NAMALWA (cell line): ENCODE measurements around the gene LRP5.

Experiments used
- DNase-seq: peaks from one replicate; pipeline ENCODE4 v3.0.0-alpha.2; 2015; ENCODE audit warnings: low spot score

Gene LRP5

GRCh38 chr11:68309621-68310185, 2.7 kb upstream of the LRP5 start:
- DNase-seq = no peak

DNA sequence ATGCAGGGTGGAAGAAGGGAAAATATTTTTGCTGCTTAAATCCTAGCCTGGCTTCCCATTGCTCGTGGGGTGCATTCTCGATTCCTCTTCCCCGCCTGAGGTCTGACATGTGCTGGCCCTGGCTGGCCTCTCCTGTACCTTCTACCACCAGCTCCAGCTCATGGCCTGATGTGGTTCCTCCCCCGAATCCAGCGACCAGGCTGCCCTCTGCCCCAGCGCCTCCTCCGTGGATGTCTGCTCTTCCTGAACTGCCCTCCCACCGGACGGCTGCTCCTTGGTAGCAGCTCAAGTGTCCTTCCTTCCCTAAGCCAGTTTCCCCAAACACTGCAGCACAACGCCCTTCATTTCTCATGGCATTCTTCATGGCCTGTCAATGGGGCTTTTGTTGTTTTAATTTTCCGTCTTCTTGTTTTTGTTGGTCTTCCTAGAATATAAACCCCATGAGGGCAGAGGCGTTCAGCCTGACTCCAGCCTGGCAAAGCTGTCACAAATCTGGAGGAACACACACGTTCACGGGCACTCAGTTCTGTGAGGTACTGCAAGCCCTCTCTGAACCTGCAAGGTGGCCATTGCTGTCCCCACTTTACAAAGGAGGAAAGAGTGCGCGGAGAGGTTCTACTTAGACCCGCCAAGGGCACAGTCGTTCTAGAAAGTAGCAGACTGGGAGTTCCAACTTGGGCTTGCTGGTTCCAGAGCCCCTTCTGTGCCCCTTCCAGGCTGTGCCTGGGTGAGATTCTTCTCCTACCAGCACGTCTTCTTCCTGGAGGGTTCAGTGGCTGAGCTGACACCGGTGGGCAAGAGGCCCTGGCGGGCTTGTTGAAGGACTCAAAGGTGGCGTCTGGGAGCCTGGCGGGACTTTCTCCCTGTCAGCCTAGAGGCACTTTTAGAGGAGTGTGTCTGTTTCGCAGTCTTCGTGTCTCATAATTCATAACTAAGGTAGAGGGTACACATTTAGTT, 953 bp upstream of the LRP5 start:
- no peak for DNase-seq

DNA sequence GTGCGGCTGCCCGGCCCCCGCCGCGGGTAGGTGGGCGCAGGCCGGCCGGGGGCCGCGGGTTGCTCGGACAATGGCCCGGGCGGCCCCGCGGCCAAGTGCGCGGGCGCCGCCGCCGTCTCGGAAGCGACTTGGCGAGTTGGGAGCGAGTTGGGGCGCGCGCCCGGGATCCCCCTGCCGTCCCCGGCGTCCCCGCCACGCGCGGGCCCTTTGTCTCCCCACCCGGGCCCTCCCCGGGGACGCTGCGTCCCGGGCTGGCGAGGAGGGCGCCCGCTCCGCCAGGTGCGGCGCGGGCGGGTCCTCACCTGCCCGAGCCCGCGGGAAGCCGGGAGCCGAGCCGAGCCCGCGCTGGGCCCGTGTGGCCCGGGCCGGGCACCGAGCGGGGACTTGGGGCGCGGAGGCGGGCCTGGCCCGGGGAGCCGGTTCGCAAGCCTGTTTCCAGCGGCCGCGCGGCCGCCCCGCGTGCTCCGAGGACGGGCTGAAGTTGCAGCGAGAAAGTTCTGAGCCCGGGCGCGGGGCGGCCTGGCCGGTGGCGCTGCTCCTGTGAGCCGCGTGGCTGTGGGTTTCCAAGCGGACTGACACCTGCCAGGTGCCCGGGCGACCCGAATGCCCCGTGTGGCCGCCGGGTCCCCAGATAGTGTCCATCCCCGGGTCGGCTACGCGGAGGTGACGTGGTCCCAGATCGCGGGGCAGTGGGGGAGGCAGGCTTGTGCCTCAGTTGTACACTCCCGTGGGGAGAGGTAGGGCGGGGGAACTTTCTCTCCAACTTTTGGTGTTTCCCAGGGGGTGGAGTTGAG, 586 bp downstream of the LRP5 start:
- DNase-seq = no peak

DNA sequence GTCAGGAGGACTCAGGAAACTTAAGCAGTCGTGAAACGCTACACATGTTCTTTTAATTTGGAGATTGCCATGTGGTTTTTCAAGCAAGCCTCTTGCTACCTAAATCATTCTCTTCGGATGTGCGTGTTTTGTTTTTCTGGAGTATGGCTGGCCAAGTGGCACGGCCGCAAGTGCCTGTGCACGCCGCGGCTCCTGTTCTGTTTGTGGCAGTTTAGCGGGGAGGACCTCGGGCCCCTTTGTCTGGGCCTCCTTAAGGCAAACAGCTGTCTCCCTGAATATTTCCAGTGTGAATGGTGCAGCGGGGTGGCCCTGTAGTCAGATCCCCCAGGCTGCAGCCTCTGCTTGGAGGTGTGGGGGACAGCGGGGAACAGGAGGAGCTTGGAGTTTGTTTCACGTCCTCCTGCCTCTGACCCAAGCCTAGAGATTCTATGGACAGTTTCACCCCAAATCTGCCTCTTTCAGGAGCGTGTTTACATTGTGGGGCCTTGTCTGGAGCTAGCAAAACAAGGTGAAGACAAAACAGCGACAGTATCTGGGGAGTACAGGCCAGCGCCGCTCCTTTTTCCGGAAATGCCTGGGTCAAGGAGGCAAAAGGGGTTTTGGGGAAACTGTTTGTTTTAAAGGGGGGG, 1.3 kb downstream of the LRP5 start:
- DNase-seq = peak; percentile 31

- no peak for DNase-seq
These were observed 2.1 kb downstream of the LRP5 start for GRCh38 chr11:68314203-68315170.

DNA sequence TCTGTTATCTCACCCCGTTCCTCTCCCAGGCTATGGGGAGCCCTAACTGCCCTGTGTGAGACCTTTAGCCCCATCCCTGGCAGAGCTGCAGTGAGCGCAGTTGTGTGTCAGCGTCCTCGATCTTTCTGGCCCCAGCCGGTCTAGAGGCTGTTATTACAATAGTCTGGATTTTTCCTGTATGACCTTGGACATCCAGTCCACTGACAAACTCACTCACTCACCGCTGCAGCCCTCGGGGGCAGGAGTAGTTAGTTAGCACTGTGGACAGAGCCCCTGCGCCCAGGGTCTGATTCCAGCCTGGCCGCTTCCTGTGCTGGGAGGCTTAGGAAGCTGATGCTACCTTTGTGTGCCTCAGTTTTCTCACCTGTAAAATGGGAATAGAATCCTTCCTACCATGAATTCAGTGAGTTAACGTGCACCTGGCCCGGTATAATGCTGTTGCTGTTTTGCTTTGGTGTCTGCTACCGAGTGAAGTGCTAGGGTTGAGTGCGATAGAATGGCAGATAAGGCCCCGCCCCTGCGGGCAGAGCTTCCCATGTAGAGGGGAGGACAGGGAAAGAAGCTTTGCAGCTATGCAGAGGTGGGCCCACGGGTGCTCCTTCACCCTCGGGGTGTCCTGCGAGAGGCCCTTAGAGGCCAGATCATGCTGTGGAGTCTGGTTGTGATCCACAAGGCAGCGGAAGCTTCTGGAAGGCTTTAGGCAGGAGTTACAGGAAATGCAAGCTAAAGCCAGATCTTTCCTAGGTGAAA, 3.0 kb downstream of the LRP5 start:
- DNase-seq = no peak

DNA sequence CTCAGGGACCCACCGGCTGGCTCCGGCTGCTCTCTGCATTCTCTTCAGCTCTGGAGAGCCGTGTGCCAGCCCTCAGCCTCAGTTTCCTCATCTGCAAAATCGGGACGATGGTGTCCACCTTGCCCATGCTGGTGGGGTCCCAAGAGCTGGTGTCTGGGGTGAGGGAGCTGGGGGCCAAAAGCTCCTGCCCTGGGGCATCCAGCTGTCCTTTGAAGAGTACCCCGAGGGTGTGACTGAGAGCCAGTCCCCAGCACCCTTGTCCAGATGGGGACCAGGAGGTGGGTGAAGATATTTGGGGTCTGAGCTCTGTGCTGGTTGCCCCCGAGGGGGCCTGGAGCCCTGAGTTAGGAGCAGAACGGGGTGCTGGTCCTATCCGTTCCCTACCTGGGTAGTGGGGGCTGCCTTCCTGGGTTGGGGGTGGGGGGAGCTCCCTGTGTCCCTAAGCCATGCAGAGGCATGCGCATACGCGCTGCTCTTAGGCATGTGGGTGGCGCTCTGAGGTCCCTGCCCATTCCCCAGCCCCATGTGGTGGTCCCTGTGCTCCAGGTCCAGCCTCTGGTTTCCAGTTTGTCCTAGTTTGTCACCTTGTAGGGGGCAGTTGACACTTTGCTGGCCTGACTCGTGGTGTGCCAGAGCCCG, 4.9 kb downstream of the LRP5 start:
- DNase-seq = no peak

DNA sequence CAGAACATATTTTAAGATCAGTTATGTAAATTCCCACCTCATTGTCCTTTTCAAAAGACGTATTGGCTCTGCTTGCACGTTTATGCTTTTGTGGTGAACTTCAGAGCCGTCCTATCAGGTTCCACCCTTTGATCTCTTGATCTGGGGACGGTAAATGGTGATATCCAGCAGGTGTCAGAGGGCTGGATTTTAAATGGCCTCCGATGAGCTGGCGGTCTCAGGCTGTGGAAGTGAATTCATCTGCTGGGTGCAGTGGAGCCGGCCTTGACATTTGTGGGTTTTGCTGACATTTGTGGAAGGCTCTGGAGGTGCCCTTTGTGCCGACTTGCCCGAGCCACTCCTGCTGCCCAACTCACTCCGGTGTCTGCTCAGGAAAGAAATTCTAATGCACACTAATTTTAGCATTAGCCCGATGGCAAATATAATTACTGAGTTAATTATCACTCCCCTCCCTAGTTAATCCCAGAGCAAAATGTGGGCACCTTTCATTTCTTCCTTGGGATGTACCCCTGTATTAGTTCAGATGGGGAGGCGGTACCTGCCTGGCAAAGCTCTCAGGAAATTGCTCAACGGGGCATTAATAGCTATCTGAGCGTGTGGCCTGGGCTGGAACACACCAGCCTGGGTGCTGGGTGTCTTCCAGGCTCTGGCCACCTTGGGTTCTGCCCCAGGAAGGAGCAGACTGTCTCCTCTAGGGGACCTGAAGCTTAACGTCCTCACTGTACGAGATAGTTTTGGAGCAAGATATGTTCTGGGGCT, 9.1 kb downstream of the LRP5 start:
- DNase-seq = no peak

DNA sequence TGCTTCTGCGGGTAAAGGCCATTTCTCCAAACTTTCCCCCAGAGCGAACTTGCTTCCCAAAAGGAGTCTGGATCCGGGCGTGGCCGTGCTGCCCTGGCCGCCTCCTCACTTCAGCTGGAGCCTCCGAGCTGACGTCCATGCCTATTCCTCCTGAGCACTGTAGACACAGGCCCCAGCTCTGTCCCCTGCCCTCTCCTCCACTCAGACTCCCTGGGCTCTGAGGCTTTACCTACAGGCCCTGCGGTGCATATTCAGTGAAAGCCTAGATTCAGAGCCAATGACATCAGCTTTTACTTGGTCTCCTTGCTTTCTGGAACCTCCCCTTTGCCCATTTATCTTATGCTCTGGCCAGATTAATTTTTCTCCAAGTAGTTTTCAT, 9.7 kb downstream of the LRP5 start:
- no peak for DNase-seq

DNA sequence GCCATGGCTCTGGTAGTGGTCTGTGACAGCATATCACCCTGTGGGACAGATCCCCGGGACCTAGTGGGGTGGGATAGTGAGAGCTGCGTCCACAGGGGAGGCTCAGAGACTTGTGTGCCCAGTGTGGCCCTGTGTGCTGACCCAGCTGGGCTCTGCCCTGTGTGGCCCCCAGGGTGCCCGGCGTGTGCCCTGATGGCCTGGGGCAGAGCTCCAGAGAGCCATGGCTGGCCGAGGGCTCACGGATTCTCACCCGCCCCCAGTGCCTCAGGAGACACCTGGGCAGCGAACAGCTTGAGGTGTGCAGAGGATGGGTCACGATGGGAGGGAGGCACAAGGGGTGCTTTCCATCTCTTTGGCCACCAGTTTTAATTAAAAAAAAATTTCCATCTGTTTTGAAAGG, 11.8 kb downstream of the LRP5 start:
- DNase-seq = no peak

- DNase-seq = no peak
These were observed 12.3 kb downstream of the LRP5 start for GRCh38 chr11:68324695-68325094.

DNA sequence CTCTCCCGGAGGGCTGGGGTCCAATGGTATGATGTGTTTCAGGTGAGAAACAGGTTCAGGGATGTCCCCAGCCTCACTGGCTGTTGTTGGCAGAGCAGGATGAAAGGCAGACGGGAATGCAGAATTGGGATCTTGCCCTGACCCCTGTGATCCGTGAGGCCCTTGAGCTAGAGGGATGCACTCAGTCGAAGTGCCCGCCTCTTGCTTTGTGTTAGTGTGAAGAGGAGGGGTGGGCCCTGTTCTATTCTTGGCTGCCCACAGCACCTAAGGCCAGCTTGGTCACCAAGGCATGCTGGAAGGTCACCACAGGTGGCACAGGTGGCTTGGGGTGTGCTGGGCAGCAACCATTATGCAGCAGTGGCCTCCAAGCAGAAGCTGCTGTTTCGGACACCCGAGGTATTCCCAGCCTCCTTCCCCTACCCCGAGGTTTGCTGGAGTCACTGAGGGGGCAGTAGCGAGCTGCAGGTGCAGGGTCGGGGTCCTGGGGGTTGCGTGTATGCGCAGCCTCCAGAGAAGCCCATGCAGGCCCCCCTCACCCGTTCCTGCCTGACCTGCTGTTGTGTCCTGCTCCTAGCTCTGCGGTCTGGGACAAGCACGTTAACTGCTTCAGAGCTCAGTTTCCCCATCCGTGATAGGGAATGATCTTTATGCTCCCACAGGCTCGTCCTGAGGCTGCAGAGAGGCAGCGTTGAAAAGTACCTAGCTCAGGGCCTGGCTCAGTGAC, 13.0 kb downstream of the LRP5 start:
- no peak for DNase-seq

GRCh38 chr11:68325907-68326220, 13.5 kb downstream of the LRP5 start:
- DNase-seq = no peak

GRCh38 chr11:68326334-68327215, 14.2 kb downstream of the LRP5 start:
- DNase-seq = no peak

DNA sequence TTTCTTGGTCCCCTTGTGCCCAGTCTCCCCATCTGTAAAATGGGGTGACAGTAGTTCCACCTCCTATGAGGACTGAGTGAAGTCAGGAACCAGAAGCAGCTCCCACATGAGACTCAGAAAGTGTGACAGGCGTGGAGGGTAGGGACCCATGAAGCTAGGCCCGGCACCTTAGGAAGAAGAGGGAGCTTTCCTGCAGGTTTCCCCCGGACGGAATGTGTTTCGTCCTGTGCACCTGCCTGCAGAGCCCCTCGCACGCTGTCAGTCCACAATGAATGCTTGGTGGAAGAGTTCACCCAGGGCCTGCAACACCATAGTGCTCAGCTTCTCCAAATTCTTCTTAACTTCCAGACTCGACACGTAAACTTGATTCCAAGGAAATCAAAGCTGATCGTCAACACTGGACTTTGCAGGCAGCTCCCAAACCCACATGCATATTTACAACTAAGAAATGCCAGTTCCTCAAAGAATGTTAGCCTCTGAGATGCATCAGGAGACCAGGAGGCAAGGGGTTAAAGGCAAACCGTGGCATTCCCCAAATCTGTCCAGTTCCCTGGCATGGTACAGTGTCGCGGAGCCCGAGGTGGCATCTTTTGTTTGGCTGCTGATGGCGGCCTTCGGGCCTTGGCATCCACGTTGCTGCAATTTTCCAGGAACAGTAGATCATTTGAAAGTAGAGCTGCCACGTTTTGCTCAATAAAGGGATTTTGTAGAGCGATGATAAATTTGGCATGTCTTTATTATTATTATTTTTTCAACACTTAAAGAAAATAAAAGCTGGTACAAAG, 15.4 kb downstream of the LRP5 start:
- no peak for DNase-seq

- no peak for DNase-seq
These were observed 16.1 kb downstream of the LRP5 start for GRCh38 chr11:68328374-68329091.
